HEK293 (cell line): Measurements from ENCODE around the gene TIGD3.

Source experiments
- CTCF ChIA-PET: fragments of 350-600 bp; formaldehyde crosslinking; extraction: SDS; loops from one replicate; lab custom pipeline; 2021; ENCODE audit warnings: antibody characterized with exemption; lab: Yijun Ruan, JAX
- POLR2A ChIA-PET: fragments of 300-600 bp; formaldehyde crosslinking; extraction: SDS; loops from one replicate; lab custom pipeline; 2020; ENCODE audit warnings: antibody characterized with exemption, inconsistent platforms; lab: Yijun Ruan, JAX
- H3K27ac ChIP-seq: fragments of 200-500 bp; sonication (Bioruptor generic); 2 replicates; pipeline ENCODE4 v1.5.1; 2014; ENCODE audit warnings: low read depth, low read length, control low read depth, inconsistent platforms; ENCODE audit errors: extremely low read depth
- H3K36me3 ChIP-seq, 2 experiments: fragments of 200-500 bp in 1 of 2; sonication (Bioruptor generic) in 1 of 2; 1 replicate in 1 of 2; 2 replicates in 1 of 2; pipeline ENCODE4 v1.5.1; 2014 to 2017; ENCODE audit warnings: inconsistent platforms in 2 of 2, low read length in 2 of 2; ENCODE audit not compliant: control insufficient read depth in 2 of 2, insufficient read depth in 1 of 2
- H3K4me1 ChIP-seq: fragments of 200-500 bp; sonication (Bioruptor generic); 2 replicates; pipeline ENCODE4 v1.5.1; 2014; ENCODE audit warnings: mild to moderate bottlenecking, low read length, inconsistent platforms; ENCODE audit not compliant: control insufficient read depth, insufficient read depth
- H3K4me3 ChIP-seq: 2 replicates; pipeline ENCODE4 v1.5.1; 2011; ENCODE audit warnings: low read depth, mild to moderate bottlenecking, control low read depth, low read length, moderate library complexity
- H3K9me3 ChIP-seq: fragments of 200-500 bp; sonication (Bioruptor generic); 2 replicates; pipeline ENCODE4 v1.5.1; 2014; ENCODE audit warnings: low read depth, low read length, inconsistent platforms; ENCODE audit not compliant: control insufficient read depth, insufficient read depth
- ATF2 ChIP-seq: fragments of 450-650 bp; formaldehyde crosslinking; IDR thresholded peaks from 2 replicates; pipeline ENCODE4 v1.5.1; 2016; ENCODE audit warnings: missing biosample characterization, missing genetic modification characterization, low read depth
- KLF9 ChIP-seq: fragments of 450-650 bp; formaldehyde crosslinking; IDR thresholded peaks from 2 replicates; pipeline ENCODE4 v1.5.1; 2016; ENCODE audit warnings: missing biosample characterization, missing genetic modification characterization, low read depth
- SP2 ChIP-seq: fragments of 450-650 bp; formaldehyde crosslinking; IDR thresholded peaks from 2 replicates; pipeline ENCODE4 v1.5.1; 2016; ENCODE audit warnings: missing biosample characterization, missing genetic modification characterization
- ZBTB20 ChIP-seq: fragments of 450-650 bp; formaldehyde crosslinking; IDR thresholded peaks from 2 replicates; pipeline ENCODE4 v1.5.1; 2016; ENCODE audit warnings: missing biosample characterization, missing genetic modification characterization
- ZIC2 ChIP-seq: fragments of 450-650 bp; formaldehyde crosslinking; IDR thresholded peaks from 2 replicates; pipeline ENCODE4 v1.5.1; 2016; ENCODE audit warnings: missing biosample characterization, missing genetic modification characterization
- ZNF148 ChIP-seq: fragments of 450-650 bp; formaldehyde crosslinking; IDR thresholded peaks from 2 replicates; pipeline ENCODE4 v1.5.0; 2017; ENCODE audit warnings: missing biosample characterization, missing genetic modification characterization, borderline replicate concordance
- ZNF16 ChIP-seq: fragments of 450-650 bp; formaldehyde crosslinking; IDR thresholded peaks from 2 replicates; pipeline ENCODE4 v1.5.1; 2016; ENCODE audit warnings: low read depth, missing biosample characterization, missing genetic modification characterization
- ZNF366 ChIP-seq: fragments of 450-650 bp; formaldehyde crosslinking; conservative IDR thresholded peaks from 2 replicates; pipeline ENCODE4 v1.5.1; 2016; ENCODE audit warnings: missing biosample characterization, missing genetic modification characterization
- ZNF555 ChIP-seq: fragments of 450-650 bp; formaldehyde crosslinking; conservative IDR thresholded peaks from 2 replicates; pipeline ENCODE4 v1.5.1; 2017; ENCODE audit warnings: missing biosample characterization, mild to moderate bottlenecking, missing genetic modification characterization, inconsistent platforms
- ZNF660 ChIP-seq: fragments of 450-650 bp; IDR thresholded peaks from 2 replicates; pipeline ENCODE4 v1.5.1; 2018; ENCODE audit warnings: missing biosample characterization, mild to moderate bottlenecking, missing genetic modification characterization
- ZNF76 ChIP-seq: fragments of 450-650 bp; formaldehyde crosslinking; IDR thresholded peaks from 2 replicates; pipeline ENCODE4; 2016; ENCODE audit warnings: low read depth, missing biosample characterization, missing genetic modification characterization, borderline replicate concordance
- ZXDB ChIP-seq: fragments of 450-650 bp; formaldehyde crosslinking; IDR thresholded peaks from 2 replicates; pipeline ENCODE4 v1.5.1; 2016; ENCODE audit warnings: missing biosample characterization, missing genetic modification characterization

Gene TIGD3

GRCh38 chr11:65315204-65315865, 39.2 kb upstream of the TIGD3 start (continued):
- TF ChIP-seq ZBTB20 = peak; percentile 43; the same call in 1 of the 2 replicates
- TF ChIP-seq, all 188 proteins: peak for 32

- TF ChIP-seq ZNF16 = no peak
- TF ChIP-seq SP2 = no peak
- TF ChIP-seq ZNF555 (tag by site-specific recombination) = no peak
- 0 out of 2 replicates have a peak, but pooled peaks have one; percentile 2 for TF ChIP-seq ZNF660 (tag by site-specific recombination)
- POLR2A ChIA-PET = interaction anchor here (0.7 to 2.6 kb wide), 8 partner anchors 14 to 192 kb away, joined by 3 to 17 read pairs (median 8); partner anchors contain the start of genes DPF2, POLA2 and SLC25A45
- Histone ChIP-seq H3K4me3 (peak overlapping the region; percentile 67), H3K4me1 (no peaks in the 10 kb centered on the region), H3K9me3 (no peaks in the 10 kb centered on the region), H3K27ac (no peak overlapping the region), H3K36me3 (peaks cover 0 to 6% of the 10 kb centered on the region in 2 experiments; a peak in 2 of 3 replicates)
- CTCF ChIA-PET = interaction anchor here (0.6 to 4.6 kb wide), 25 partner anchors 10 to 469 kb away, joined by 3 to 206 read pairs (median 5); partner anchors contain the start of genes DPF2, POLA2 and TM7SF2
These were observed 38.7 kb upstream of the TIGD3 start for GRCh38 chr11:65315866-65316226.

GRCh38 chr11:65316227-65317024, 38.1 kb upstream of the TIGD3 start:
- TF ChIP-seq ZNF76 (tag by site-specific recombination) = no peak
- 0 out of 2 replicates have a peak, but pooled peaks have one; percentile 33 for TF ChIP-seq KLF9
- TF ChIP-seq ATF2 = 0 out of 2 replicates have a peak, but pooled peaks have one; percentile 41
- CTCF ChIA-PET = interaction anchor here (0.6 to 4.6 kb wide), 23 partner anchors 8 to 470 kb away, joined by 3 to 206 read pairs (median 4); partner anchors contain the start of gene DPF2
- Histone ChIP-seq H3K4me1 (no peaks in the 10 kb centered on the region), H3K4me3 (no peak overlapping the region), H3K36me3 (peaks cover 0 to 11% of the 10 kb centered on the region in 2 experiments; a peak in 2 of 3 replicates), H3K27ac (no peak overlapping the region), H3K9me3 (no peaks in the 10 kb centered on the region)
- POLR2A ChIA-PET = interaction anchor here (0.5 to 2.4 kb wide), 7 partner anchors 18 to 193 kb away, joined by 3 to 17 read pairs (median 4); partner anchors contain the start of genes DPF2 and SLC25A45

DNA sequence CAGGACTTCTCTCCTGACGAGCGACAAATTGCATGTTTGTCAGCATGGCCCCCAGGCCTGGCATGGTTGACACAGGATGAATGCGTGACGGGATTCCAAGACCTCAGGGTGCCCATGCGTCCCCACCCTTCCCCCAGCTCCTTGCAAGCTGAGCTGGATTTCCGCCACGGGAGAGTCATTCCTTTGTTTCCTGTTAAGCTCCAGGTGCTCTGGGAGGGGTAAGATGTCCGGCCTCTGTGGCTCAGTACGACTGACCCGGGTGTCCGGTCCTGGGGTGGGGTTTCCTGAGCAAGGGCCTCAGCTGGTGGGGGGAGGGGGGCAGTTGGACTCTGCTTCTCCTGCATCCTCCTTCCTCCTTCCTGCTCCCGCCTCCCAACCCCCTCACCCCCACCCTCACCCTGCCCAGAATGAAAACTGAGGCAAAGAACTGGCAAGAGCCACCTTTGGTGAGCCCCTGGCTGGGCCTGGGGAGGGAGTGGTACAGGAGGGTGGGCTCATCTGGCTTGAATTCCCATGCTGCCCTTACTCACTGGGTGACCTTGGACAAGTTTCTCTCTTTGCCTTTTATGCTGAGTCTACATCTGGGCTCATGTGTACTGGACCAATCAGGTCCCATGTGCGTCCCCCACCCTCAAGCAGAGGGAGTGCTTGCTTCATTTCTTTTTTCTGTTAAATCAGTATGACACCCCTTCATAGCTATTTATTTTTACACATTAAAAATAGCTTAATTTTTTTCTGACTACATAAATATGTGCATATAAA, 37.3 kb upstream of the TIGD3 start:
- no peaks in the 10 kb centered on the region for H3K4me1 ChIP-seq
- peaks cover 0 to 19% of the 10 kb centered on the region in 2 experiments; a peak in 2 of 3 replicates for H3K36me3 ChIP-seq
- H3K9me3 ChIP-seq = no peaks in the 10 kb centered on the region
- ChIA-PET CTCF (interaction anchor here (0.5 to 4.6 kb wide), 13 partner anchors 8 to 194 kb away, joined by 3 to 206 read pairs (median 4); partner anchors contain the start of gene DPF2), POLR2A (interaction anchor here (1.0 to 2.4 kb wide), 4 partner anchors 17 to 183 kb away, joined by 3 to 17 read pairs (median 6); partner anchors contain the start of genes DPF2 and SLC25A45)
- no peak overlapping the region for H3K4me3 ChIP-seq
- no peak overlapping the region for H3K27ac ChIP-seq
- TF ChIP-seq ZXDB = 0 out of 2 replicates have a peak, but pooled peaks have one; percentile 21
- peak; percentile 40 for TF ChIP-seq ZIC2
- TF ChIP-seq ZNF366 = no peak
- TF ChIP-seq ZNF148 (tag by site-specific recombination) = no peak
